Right lobe of liver (tissue), 6 donors: Measurements from ENCODE around the gene SHC2. TPM values are rescaled to one million over a fixed set of nuclear protein-coding genes. Genes with fewer than 3 reads are reported as not detected.

ENCODE experiments used
- ATAC-seq, 4 donors: fragments of 200-7000 bp; cut with Tn5 transposase; one replicate each; pipeline ENCODE4 v1.9.1; 2020; ENCODE audit warnings: mild to moderate bottlenecking in 4 of 4, moderate library complexity in 4 of 4
- DNase-seq, 3 donors: peaks; one replicate each; pipeline ENCODE4 v3.0.0-alpha.2; 2020
- H3K27ac ChIP-seq, 3 donors: fragments of 200-600 bp; one replicate each; pipeline ENCODE4 v1.8.0; 2022
- H3K27me3 ChIP-seq, 2 donors: fragments of 200-600 bp; one replicate each; pipeline ENCODE4 v1.8.0; 2022
- H3K36me3 ChIP-seq, 4 donors: fragments of 200-600 bp; sonication (generic) in 1 of 4; one replicate each; pipeline versions ENCODE4 v1.5.1 to v1.8.0; 2017 to 2022; ENCODE audit warnings: control low read depth in 1 of 4
- H3K4me1 ChIP-seq, 4 donors: fragments of 200-600 bp; sonication (generic) in 1 of 4; one replicate each; pipeline versions ENCODE4 v1.5.1 to v1.8.0; 2017 to 2022; ENCODE audit warnings: control low read depth in 1 of 4
- H3K4me3 ChIP-seq, 3 donors: fragments of 200-600 bp; one replicate each; pipeline ENCODE4 v1.8.0; 2022
- H3K9me3 ChIP-seq, 4 donors: fragments of 200-600 bp; sonication (generic) in 1 of 4; one replicate each; pipeline versions ENCODE4 v1.5.1 to v1.8.0; 2017 to 2022; ENCODE audit warnings: control low read depth in 1 of 4
- POLR2A ChIP-seq: fragments of 450-650 bp; IDR thresholded peaks from one replicate; pipeline ENCODE4 v1.6.1; 2017; ENCODE audit warnings: antibody characterized with exemption, mild to moderate bottlenecking
- WGBS: methylation state at CpG from one replicate; pipeline ENCODE4 v1.1.6; 2018; ENCODE audit warnings: low coverage, low lambda C conversion rate; ENCODE audit not compliant: insufficient coverage; ENCODE audit errors: missing lambda C conversion rate; 5-methylcytosine and 5-hydroxymethylcytosine counted together
- intact Hi-C, 2 donors: fragments of 100-400 bp; cut with DNase I; formaldehyde crosslinking; loops; one replicate each; pipeline versions ENCODE4 v1.11.2 to v1.14.1; 2022
- total RNA-seq, 6 experiments: library from RNA; depleted of rRNA in 2 of 6; stranded (reverse); fragments of >200 nt in 2 of 6; fragmentation: NEBNext Ultra II Directional in 3 of 6; extraction: Animal tissue kit (Norgen Biotek cat#: 25700) in 3 of 6; gene quantifications; one replicate each; pipeline versions ENCODE4 v1.1.0 to v1.2.4, GENCODE V29; 2016 to 2023
- TF ChIP-seq, protein P1 (sequence below), 4 donors: fragments of 200-600 bp in 3 of 4; fragments of 450-650 bp in 1 of 4; IDR thresholded peaks; one replicate each; pipeline versions ENCODE4 v1.5.1 to v1.8.0; 2016 to 2022; ENCODE audit warnings: antibody characterized with exemption in 4 of 4, mild to moderate bottlenecking in 2 of 4
- donor health status: DM: no; HTN: yes; CAD: no.
- donor health status: DM: no; HTN: no; CAD: no.
- donor health status: DM: no; HTN: no; CAD: no.
- donor health status: DM: no; HTN: yes; CAD: no.
- donor health status: DM: no; HTN: yes; CAD: no.

SHC2 gene
- total RNA-seq, 6 experiments from 2014 or later: 48.4 to 69.9 (median 59.1) TPM

- intact Hi-C loops: no loop called here
- H3K27me3 ChIP-seq: peaks cover 0 to 12% of the 10 kb centered on the region in 2 donors
- ATAC-seq: peak; percentile 2 to 31 (median 9)
- WGBS: under 1% methylated on average over 20 of the region's 23 CpGs
- H3K4me3 ChIP-seq: peak overlapping the region in 2 of 3 donors; percentile 25 to 43
- H3K27ac ChIP-seq: no peak overlapping the region
- TF ChIP-seq, protein P1, sequence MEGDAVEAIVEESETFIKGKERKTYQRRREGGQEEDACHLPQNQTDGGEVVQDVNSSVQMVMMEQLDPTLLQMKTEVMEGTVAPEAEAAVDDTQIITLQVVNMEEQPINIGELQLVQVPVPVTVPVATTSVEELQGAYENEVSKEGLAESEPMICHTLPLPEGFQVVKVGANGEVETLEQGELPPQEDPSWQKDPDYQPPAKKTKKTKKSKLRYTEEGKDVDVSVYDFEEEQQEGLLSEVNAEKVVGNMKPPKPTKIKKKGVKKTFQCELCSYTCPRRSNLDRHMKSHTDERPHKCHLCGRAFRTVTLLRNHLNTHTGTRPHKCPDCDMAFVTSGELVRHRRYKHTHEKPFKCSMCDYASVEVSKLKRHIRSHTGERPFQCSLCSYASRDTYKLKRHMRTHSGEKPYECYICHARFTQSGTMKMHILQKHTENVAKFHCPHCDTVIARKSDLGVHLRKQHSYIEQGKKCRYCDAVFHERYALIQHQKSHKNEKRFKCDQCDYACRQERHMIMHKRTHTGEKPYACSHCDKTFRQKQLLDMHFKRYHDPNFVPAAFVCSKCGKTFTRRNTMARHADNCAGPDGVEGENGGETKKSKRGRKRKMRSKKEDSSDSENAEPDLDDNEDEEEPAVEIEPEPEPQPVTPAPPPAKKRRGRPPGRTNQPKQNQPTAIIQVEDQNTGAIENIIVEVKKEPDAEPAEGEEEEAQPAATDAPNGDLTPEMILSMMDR (IDR thresholded peaks at IDR 0.05): no peak
- no peak for TF ChIP-seq POLR2A
- peak in 1 of 3 donors; percentile 31 for DNase-seq
- no peaks in the 10 kb centered on the region for H3K9me3 ChIP-seq
- H3K4me1 ChIP-seq: peaks cover 0 to 13% (median 0%) of the 10 kb centered on the region in 4 donors
- no peaks in the 10 kb centered on the region for H3K36me3 ChIP-seq
Observed at GRCh38 chr19:409516-410242, 51.2 kb downstream of the SHC2 start.

DNA sequence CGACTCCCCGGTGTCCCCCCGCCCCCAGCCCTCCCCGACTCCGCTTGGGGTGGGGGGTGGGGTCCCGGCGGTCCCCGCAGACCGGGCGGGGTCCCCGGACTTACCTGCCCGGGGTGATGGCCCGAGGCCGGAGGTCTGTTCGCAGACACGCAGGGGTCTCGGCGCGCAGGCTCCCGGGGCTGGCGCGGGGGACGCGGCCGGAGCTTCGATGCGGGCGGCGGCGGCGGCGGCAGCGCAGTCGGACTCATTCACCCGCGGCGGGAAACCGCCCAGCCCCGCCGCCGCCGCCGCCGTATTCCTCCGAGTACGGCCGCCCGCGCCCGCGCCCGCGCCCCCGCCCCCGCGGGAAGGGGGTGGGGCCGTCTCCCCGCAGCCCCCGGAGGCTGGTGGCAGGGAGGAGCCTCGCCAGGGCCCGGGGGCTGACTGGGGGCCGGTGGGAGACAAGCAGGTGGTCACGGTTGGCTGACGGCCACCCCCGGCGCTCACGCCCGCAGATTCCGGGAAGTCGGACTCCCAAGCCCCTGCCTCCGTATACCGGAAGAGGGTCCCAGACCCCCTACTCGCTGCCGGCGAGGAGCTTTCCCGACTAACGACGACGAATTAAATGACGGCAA lies 51.8 kb downstream of the SHC2 start, which contains the start of gene C2CD4C:
Gene C2CD4C (minus strand): TSS at position 246 of the 614 bp plus-strand sequence. CDS start 786 bp downstream, outside the sequence.
- H3K27me3 ChIP-seq: peaks cover 0 to 12% of the 10 kb centered on the region in 2 donors
- intact Hi-C loops: no loop called here
- whole genome bisulfite sequencing: 0% methylated on average over 1 of the region's 80 CpGs
- no peaks in the 10 kb centered on the region for H3K36me3 ChIP-seq
- H3K27ac ChIP-seq: no peak within 1 kb of the TSS
- H3K4me3 ChIP-seq: peak within 1 kb of the TSS; percentile 9 to 43 (median 25)
- H3K4me1 ChIP-seq: peaks cover 0 to 13% (median 0%) of the 10 kb centered on the region in 4 donors
- TF ChIP-seq, protein P1 (IDR thresholded peaks at IDR 0.05): no peak
- TF ChIP-seq POLR2A: no peak
- H3K9me3 ChIP-seq: no peaks in the 10 kb centered on the region
- DNase-seq (peak; percentile 41 to 51 (median 43)), ATAC-seq (peak; percentile 7 to 49 (median 24))

DNA sequence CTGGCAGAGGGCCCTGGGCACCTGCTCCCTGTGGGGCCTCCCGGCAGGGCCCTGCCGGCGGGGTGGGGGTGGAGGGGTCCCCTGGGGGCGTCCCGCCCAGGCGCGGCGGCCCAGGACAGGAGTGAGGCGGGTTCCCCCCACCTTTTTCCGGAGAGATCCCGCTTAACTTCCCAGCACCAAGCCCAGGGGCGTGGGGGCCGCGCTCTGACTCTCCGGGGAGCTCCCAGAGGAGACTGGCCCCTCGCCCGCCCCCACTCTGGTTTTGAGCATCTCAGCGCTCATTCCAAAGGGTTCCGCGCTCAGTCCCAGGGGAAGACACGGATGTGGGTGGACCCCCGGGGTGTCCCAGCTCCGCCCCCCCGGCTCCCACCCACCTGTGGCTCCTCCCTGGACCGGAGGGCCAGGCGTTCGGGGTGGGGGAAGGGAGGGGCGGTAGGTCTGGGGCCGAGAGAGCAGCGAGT lies 52.4 kb downstream of the SHC2 start:
- Histone ChIP-seq H3K36me3 (no peaks in the 10 kb centered on the region), H3K4me1 (peaks cover 0 to 13% (median 0%) of the 10 kb centered on the region in 4 donors), H3K27me3 (peaks cover 0 to 12% of the 10 kb centered on the region in 2 donors), H3K27ac (no peak overlapping the region), H3K9me3 (no peaks in the 10 kb centered on the region), H3K4me3 (peak overlapping the region; percentile 9 to 43 (median 25))
- 4% methylated on average over 5 of the region's 30 CpGs for WGBS
- TF ChIP-seq POLR2A: no peak
- TF ChIP-seq, protein P1 (IDR thresholded peaks at IDR 0.05): no peak
- no peak for ATAC-seq
- intact Hi-C loops: no loop called here
- DNase-seq: peak in 2 of 3 donors; percentile 45 to 47

- 53% methylated on average over 3 of the region's 70 CpGs for WGBS
- peak in 2 of 3 donors; percentile 45 to 52 for DNase-seq
- Histone ChIP-seq H3K36me3 (no peaks in the 10 kb centered on the region), H3K27me3 (peaks cover 0 to 12% of the 10 kb centered on the region in 2 donors), H3K27ac (no peak overlapping the region), H3K4me3 (no peak overlapping the region), H3K9me3 (no peaks in the 10 kb centered on the region), H3K4me1 (peaks cover 0 to 13% (median 0%) of the 10 kb centered on the region in 4 donors)
- no peak for ATAC-seq
- TF ChIP-seq, protein P1 (IDR thresholded peaks at IDR 0.05): no peak
- TF ChIP-seq POLR2A: no peak
- intact Hi-C loops: no loop called here
Observed at GRCh38 chr19:407511-408440, 53.1 kb downstream of the SHC2 start.
